Measurements from ENCODE around the gene PTAR1.

Gene PTAR1

DNA sequence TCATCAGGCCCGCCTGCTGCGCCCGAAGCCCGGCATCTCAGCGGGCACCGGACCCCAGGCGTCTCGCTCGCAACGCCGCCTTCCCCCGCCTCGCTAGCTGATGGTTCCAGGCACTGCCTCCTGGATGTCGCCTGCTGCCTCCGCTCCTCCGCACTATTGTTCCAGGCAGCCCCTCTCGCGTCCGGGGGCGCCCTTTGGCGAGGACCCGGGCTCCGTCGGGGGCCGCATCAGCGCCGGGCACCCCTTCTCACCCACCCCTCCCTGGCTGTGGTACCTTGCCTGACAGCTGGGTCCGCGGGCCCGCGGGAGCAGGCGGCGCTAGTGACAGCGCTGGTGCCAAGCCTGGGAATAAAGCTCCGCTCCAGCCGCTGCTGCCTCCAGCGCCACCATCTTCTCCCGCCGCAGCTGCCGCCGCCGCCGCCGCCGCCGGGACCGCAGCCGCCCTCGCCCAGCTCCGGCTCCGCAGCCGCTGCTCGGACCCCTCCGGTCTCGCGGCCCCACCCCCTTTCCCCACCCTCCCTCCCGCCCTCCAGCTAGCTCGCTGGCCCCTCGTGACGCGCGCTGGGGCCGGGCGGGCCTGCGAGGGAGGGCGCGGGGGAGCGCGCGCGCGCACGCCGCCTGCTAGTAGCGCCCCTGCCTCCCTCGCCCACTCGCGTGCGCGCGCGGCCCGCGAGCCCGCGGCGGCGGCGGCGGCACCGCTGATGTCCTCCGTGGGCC, 87.8 kb downstream of the PTAR1 start, which contains the start of gene APBA1:
APBA1 (minus strand) TSS at position 493 of the 717 bp plus-strand sequence.
- H3K4me3 ChIP-seq (replicated peaks in 1 of 2; ENCODE audit: low read depth in 2 of 2, low read length in 2 of 2): peak within 1 kb of the TSS; percentile 75
- TF ChIP-seq, protein P1, sequence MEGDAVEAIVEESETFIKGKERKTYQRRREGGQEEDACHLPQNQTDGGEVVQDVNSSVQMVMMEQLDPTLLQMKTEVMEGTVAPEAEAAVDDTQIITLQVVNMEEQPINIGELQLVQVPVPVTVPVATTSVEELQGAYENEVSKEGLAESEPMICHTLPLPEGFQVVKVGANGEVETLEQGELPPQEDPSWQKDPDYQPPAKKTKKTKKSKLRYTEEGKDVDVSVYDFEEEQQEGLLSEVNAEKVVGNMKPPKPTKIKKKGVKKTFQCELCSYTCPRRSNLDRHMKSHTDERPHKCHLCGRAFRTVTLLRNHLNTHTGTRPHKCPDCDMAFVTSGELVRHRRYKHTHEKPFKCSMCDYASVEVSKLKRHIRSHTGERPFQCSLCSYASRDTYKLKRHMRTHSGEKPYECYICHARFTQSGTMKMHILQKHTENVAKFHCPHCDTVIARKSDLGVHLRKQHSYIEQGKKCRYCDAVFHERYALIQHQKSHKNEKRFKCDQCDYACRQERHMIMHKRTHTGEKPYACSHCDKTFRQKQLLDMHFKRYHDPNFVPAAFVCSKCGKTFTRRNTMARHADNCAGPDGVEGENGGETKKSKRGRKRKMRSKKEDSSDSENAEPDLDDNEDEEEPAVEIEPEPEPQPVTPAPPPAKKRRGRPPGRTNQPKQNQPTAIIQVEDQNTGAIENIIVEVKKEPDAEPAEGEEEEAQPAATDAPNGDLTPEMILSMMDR (IDR thresholded peaks at IDR 0.05; ENCODE audit: low read depth, low read length): no peak
- peak; percentile 30 to 69 for DNase-seq (ENCODE audit: low read depth in 2 of 2)

DNA sequence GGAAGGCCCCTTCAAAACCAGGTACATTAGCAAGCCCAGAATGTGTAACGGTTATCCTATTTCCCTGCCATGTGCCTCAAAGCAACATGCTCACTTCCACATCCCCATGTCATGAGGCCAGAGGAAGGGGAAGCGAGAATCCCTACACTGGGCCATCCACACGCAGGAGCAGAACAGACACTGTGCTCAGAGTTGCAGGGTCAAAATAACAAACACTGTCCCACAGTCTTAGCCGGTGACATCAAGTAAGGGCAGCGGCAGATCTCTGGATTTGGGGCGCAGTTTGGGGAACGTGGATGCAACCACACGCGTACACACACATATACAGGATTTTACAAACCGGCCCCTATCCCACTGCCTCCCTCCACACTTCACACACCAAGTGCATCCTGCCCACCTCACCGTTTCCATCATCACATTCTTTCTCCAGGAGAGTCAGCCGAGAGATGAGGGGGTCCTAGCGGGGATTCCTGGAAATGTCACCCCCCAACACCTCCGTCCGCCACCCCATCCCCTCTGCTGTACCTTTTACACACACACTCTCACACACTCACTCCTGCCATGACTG, 88.4 kb downstream of the PTAR1 start:
- H3K4me3 ChIP-seq (replicated peaks in 1 of 2; ENCODE audit: low read depth in 2 of 2, low read length in 2 of 2): peak overlapping the region; percentile 65 to 75
- no peak for DNase-seq (ENCODE audit: low read depth in 2 of 2)
- TF ChIP-seq, protein P1 (IDR thresholded peaks at IDR 0.05; ENCODE audit: low read depth, low read length): no peak

DNA sequence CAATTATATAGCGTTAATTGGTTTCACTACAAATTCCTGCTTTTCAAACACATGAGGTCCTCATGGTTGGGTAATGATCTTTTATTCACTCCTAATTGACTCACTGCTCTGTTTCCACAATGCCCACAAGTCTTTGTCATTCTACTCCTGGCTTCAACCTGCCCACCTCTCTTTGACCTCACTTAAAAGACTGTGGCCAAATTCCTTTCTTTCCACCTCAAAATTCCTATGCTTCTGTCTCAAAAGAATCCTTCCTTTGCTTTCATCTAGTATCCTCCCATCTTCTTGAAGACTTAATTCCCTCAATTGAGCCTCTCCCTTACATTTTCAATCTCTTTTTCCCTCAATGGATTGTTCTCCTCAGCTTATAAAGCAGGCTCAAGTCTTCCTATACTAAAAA, 92.5 kb downstream of the PTAR1 start:
- TF ChIP-seq, protein P1 (IDR thresholded peaks at IDR 0.05; ENCODE audit: low read depth, low read length): no peak
- DNase-seq (ENCODE audit: low read depth in 2 of 2): no peak
- no peak overlapping the region for H3K4me3 ChIP-seq (replicated peaks in 1 of 2; ENCODE audit: low read depth in 2 of 2, low read length in 2 of 2)

DNA sequence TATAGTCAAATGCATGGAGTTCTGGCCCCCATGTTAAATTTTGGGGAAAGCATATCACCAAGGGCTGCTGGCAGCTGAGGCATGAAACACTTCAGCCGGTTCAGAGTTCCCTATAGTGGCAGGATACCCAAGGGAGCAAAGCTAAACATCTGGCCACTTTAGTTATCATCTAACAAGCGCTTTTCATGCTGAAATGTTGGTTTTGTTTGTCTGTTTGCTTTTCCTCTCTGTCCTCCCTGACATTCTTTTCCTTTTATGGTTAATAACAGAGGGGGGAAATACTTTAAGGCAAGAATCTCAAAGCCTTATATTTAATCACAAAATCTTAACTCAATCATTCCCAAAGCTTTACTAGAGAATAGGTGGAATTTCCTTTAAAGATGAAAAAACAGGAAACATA, 99.5 kb downstream of the PTAR1 start:
- no peak overlapping the region for H3K4me3 ChIP-seq (replicated peaks in 1 of 2; ENCODE audit: low read depth in 2 of 2, low read length in 2 of 2)
- DNase-seq (ENCODE audit: low read depth in 2 of 2): no peak
- TF ChIP-seq, protein P1 (IDR thresholded peaks at IDR 0.05; ENCODE audit: low read depth, low read length): no peak
